AG09309 (cell line): ENCODE measurements around the gene CLIP4.

Source experiments
- DNase-seq: peaks from one replicate; pipeline ENCODE4 v3.0.0-alpha.2; 2010; ENCODE audit warnings: low read depth
- H3K4me3 ChIP-seq: 2 replicates; pipeline ENCODE4 v1.5.1; 2011; ENCODE audit warnings: mild to moderate bottlenecking, low read depth, low read length, moderate library complexity; ENCODE audit not compliant: control insufficient read depth
- TF ChIP-seq, protein P1 (sequence below): IDR thresholded peaks from 2 replicates; pipeline ENCODE4 v1.5.1; 2011; ENCODE audit warnings: mild to moderate bottlenecking, low read depth, low read length, inconsistent platforms; ENCODE audit not compliant: insufficient read depth, control insufficient read depth; ENCODE audit errors: missing control alignments

Gene CLIP4

DNA sequence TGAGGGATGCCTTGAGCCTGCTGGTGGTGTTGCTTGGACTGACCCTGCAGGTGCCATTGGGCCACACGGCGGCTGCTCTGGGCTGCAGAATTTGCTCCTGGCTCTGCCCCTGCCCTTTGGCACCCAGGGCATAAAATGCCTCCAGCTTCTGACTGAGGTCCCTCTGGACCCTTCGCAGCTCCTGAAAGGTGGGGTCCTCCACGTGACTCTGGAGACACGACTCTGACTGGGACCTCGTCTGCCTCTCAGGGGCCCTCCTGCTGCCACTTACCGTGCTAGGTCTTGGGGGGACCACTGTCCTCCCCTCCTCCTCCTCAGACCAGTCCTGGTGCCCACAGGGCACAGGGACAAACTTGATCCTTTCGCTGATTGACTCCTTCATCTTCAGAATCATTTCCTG, 43.0 kb upstream of the CLIP4 start:
- TF ChIP-seq, protein P1, sequence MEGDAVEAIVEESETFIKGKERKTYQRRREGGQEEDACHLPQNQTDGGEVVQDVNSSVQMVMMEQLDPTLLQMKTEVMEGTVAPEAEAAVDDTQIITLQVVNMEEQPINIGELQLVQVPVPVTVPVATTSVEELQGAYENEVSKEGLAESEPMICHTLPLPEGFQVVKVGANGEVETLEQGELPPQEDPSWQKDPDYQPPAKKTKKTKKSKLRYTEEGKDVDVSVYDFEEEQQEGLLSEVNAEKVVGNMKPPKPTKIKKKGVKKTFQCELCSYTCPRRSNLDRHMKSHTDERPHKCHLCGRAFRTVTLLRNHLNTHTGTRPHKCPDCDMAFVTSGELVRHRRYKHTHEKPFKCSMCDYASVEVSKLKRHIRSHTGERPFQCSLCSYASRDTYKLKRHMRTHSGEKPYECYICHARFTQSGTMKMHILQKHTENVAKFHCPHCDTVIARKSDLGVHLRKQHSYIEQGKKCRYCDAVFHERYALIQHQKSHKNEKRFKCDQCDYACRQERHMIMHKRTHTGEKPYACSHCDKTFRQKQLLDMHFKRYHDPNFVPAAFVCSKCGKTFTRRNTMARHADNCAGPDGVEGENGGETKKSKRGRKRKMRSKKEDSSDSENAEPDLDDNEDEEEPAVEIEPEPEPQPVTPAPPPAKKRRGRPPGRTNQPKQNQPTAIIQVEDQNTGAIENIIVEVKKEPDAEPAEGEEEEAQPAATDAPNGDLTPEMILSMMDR, result no peak
- DNase-seq, result no peak
- H3K4me3 ChIP-seq, result no peak overlapping the region

DNA sequence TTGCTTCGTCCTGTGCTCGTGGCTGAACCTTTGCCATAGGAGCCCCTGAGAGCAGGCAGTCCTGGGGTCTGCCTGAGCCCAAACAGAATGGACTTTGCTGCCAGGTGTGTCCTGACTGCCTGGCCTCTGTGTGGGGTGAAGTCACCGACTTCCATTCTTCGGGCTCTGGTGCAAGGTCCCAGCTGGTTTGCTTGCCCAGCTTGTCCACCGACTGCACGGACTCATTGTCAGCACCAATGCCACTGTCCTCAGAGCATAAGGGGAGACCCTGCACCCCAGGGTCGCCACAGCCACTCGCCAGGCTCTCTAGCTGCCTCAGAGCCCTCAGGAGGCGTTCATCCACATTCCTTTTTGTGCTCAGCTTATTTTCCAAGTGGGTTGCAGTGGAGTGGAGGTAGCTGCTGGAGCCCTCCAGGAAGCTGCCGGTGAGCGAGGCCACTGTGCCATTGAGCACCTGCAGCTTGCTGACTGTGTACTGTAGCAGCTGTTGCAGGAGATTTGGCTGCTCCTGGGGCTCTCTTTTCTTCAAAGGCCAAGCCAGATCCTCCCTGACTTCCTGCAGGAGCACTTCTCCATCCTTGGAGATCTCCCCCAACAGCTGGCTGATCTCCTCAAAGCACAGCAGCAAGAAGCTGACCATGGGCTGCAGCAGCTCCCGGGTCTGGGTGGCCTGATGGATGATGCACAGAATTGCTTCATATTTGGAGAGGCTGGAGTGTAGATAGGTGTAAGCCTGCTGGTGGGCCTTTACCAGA, 42.1 kb upstream of the CLIP4 start:
- no peak for DNase-seq
- H3K4me3 ChIP-seq, result no peak overlapping the region
- TF ChIP-seq, protein P1, result no peak

DNA sequence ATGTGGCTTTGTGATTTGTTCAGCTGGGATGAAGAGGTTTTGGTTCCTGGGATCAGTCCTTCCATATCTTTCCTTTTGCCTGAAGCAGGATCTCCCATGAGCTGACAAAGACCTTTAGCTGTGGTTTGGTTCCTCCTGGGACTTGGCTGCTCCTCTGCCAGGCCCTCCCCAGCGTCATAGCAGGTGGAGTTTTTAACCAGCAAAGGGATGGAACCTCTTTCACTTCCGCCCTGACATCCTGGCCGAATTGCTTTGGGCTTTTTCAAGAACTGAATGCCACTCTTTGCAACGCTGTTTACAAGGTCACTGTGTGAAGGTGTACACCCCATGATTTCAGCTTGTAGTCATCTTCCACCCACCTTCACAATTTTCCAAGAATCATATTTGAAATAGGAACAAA, 41.3 kb upstream of the CLIP4 start:
- TF ChIP-seq, protein P1, result no peak
- H3K4me3 ChIP-seq, result no peak overlapping the region
- DNase-seq, result no peak

DNA sequence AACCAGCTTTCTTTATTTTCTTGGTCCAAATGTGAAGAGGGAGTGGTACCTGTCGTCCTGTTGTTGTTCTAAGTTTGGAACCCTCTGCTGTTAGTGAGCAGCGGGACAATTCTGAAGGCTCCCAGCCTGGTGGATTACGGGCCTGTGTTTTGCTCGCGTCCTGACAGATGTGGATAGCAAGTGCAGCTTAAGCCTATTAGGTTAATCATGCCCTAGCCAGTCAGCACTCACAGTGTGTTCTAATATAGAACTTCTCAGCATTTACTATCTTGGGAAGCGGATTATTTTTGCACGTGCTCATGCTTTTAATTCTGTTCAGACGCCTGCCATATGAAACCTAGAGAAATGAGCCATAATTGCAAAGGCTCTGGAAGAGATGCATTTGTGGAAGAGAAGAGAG, 40.8 kb upstream of the CLIP4 start, which contains the start of gene PCARE:
PCARE (minus strand) TSS at position 113 of the 400 bp plus-strand sequence. CDS start 262 bp downstream, outside the sequence.
- no peak for DNase-seq
- H3K4me3 ChIP-seq, result no peak within 1 kb of the TSS
- TF ChIP-seq, protein P1, result no peak

DNA sequence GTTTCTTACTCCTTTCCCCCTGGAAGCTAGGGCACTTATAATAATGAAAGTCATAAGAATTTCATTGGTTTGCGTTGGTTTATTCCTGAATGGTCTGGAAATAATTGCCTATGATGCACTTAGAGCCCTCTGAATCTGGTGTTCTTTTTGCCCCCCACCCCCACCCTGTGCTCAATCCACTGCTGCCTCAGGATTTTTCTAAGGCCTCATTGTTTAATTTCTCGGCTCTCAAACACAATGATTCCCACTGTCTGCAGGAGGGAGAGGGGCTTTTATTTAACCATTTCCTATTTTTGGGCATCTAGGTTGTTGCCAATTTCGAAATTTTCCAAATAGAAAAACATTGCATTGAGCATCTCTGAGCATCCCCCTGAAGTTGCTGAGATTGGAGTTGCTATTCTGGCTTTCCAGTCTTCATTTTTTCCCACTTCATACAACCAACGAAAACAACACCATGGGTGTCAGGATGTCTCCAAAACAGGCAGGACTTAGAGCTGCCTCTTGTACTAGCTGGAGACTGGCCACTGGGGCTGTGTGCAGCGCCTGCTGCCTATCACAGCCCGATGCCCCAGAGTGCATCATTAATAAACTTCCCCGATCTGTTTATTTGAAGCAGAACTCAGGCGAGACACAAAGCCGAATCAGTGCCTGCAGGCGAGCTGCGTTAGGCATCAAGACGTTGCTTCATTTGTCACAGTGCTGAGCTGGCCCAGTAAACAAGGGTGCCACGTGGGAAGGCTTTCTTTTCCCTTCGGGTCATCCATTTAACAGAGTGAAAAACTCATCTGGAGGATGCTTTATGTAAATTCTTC, 39.1 kb upstream of the CLIP4 start:
- DNase-seq, result no peak
- TF ChIP-seq, protein P1, result no peak
- no peak overlapping the region for H3K4me3 ChIP-seq

DNA sequence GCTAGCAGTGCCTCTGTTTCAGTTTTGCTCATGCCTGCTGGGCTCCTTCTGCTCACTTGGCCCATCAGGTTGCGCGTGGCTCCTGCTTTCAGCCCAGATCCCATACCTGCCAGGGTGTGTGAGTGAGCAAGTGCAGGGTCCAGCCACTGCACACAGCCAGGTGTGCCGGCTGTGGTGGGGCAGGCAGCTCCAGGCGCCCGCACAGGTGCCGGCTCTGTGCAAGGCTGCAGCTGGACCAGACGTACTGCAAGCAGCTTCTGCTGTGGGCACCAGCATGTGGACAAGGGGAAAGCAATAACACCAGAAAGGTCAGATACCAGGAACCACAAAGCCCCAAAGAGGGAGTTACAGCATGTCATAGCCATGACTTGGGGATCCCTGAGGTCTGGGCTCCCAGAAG, 35.3 kb upstream of the CLIP4 start:
- DNase-seq, result no peak
- no peak overlapping the region for H3K4me3 ChIP-seq
- TF ChIP-seq, protein P1, result no peak
